SKM-1 treated with dmso at 0.1 percent for 144 hours (cell line): ENCODE results near the gene TGFBI.

Source experiments
- DNase-seq: peaks from one replicate; lab custom pipeline; 2025; ENCODE audit not compliant: unreplicated experiment; lab: John Stamatoyannopoulos, UW

Gene TGFBI

GRCh38 chr5:136028782-136029742, at the start of gene TGFBI:
TSS of gene TGFBI (plus strand) at chr5:136028988. CDS start at chr5:136029056, 68 bp downstream.
- DNase-seq = no peak

DNA sequence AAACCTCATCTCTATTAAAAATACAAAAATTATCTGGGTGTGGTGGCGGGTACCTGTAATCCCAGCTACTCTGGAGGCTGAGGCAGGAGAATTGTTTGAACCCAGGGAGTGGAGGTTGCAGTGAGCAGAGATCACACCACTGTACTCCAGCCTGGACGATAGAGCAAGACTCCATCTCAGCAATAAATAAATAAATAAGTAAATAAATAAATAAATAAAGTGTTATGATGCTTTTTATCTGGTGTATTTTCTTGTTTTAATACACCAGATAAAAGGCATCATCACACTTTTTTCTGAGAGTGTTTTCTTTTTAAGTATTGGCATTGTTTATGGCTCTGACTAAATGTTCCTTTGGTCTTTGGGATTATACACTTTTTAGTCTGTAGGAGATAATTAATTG, 49.8 kb upstream of the TGFBI start:
- no peak for DNase-seq

DNA sequence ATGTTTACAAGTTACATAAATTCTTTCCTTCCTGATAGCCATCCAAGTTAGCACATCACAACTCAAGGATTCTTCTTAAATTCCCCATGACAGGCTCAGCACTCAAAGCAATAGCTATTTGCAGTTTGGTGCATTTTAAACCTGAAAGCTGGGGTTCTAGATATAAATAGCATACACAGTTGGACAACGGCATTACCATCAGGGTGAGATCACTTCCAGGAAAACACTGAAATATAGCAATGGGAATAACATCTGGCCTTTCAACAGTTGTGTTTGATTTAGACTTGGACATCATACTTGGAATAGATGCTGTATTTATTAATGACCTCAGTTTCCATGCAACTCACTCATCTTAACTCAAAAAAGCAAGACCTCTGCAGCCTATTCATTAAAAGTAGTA, 49.3 kb upstream of the TGFBI start:
- DNase-seq = no peak

- DNase-seq = no peak
These were observed 48.2 kb upstream of the TGFBI start for GRCh38 chr5:135980620-135981019.

DNA sequence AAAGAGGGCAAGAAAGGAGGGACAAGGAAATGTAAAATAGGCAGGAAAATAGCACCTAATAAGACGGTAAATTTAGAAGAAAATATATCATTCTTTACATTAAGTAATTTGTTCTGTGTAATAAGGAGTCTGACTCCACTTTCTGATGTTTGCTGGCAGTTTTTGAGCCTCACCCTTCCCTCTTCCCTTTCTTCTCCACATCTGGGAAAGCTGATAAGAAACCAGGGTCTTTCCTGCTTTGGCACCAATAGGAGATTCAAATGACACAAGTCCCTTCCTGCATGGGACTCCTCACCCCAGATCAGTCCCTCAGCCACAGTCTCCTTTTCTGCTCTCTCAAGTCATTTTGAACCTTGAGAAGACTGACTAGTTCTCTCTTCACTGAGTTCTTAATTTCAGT, 42.8 kb upstream of the TGFBI start:
- DNase-seq = no peak

GRCh38 chr5:135986401-135986800, 42.4 kb upstream of the TGFBI start:
- no peak for DNase-seq

DNA sequence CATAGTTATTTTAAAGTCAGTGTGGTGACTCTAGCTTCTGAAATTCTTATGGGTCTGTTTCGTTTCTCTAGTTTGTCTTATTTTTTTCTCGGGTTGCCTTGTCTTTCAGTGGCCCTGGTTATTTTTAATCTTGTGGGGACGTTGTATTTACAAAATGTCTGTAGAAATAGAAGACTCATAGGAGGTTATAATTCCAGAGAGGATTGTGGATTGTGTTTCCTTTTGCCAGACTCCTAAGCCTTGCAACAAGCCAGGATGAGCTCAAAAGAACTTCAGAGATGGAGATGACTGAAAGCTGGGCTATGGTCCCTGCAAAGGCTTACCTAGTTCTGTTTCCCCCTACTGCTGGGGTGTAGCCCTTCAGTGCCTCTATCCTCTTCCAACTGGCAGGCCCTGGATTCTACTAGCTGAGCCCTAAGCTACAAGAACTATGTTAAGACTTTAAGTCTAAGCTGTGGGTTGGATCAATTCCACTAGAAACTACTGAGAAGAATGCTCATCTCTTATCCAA, 41.8 kb upstream of the TGFBI start:
- no peak for DNase-seq

GRCh38 chr5:135988546-135988945, 40.2 kb upstream of the TGFBI start:
- DNase-seq = no peak

GRCh38 chr5:135989686-135990085, 39.1 kb upstream of the TGFBI start:
- DNase-seq = no peak

DNA sequence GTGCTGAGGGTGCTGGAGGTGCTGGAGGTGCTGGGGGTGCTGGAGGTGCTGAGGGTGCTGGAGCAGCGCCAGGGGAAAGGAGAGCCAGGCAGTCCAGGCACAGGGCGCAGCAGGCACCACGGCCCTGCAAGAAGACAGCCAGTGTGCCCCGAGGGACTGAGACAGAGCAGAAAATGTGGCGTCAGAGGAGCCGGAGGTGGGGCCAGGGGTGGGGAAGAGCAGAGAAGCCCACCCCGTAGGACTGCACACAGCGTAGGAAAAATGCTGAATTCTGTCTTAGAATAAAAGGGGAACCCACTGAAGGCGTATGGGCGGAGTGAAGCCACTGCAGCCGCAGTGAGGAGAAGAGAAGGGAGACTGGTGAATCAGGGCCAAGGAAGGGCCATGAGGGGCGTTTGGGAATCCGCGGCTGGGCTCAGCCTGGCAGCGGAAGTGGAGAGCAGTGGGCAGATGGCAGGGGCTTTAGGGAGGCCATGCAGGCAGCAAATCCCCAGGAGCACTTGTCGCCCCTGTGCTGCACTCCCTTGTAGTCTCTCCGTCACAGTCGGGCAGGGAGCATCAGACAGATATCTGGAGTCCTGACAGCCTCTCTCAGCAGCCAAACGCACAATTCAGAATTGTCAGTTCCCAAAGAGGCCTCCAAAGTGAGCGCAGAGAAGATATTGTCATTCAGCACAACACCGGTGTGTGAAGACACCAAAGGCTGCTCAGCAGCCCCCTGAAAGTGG, 38.1 kb upstream of the TGFBI start:
- no peak for DNase-seq

- DNase-seq = no peak
These were observed 37.4 kb upstream of the TGFBI start for GRCh38 chr5:135991429-135991828.

DNA sequence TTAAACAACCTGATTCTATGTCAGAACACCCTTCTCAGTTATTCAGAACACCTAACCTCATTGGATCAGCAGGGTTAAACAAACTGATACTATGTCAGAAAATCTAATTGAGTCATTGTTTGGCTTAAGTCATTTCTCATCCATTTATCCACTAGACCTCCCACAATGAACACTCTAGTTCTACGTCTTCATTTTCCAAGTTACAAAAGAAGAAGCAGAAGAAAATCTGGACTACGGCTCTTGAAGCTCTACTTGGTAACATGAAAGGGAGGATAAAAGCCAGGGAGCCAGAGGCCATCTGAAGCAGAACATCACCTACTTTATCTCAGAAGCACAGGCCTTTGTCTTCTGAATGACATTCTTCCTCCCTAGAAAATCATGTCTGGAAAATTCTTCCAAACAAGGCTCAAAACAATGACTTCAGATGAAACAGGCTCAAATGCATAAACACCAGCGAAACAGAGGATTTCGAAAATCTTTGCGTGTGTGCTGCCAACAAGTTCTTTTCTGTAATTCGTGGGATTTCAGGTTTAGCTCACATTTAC, 35.4 kb upstream of the TGFBI start:
- DNase-seq = no peak

DNA sequence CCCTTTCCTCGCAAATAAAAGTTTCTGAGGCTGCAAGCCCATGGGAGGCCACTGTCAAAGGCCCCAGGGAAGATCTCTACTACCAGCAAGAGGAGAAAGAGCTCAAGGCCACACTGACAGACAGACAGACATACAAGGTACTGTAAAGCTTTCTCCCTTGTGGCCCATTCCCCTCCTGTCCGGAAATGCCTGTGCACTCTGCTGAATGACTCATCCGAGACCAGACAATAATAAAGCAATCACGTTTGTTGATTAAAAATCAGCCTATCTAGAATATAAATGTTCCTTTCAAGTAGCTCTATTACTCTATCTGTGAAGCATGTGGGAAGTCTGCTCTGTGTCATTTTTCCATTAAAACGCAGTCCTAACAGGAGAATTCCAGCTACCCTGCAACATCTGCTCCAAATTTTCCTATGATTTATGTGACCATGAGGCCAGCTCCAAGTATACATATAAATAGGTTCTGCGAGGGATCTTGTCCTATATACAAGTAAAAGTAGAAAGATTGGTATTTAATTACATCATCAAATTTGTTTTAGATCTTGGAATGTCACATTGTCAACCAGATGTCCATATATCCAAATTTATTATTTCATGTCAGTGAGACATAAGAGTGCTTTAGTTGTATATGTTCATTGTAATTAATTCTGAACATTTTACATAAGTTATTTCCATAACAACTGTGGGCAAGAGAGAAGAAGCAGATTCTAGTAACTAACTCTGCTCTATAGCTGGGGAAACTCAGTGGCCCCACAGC, 34.7 kb upstream of the TGFBI start:
- no peak for DNase-seq

GRCh38 chr5:135995976-135996375, 32.8 kb upstream of the TGFBI start:
- no peak for DNase-seq

DNA sequence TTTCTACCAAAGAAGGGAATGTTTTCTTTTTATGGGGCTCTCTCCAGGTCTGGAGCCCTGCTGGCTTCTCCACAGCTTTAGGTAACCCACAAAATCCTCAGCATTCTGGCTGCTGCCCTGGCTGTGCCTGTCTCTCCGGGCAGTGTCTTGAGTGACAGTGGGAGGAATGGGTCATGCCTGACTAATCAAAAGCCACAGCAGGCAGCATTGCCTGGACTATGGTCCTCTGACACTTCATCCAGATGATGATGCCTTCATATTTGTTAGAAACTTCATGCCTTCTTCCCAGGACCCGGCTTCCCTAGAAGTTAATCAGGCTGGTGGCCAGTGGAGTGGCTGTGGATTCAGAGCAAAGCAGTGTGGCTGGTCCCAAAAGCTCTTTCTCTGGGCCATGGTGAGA, 32.2 kb upstream of the TGFBI start:
- no peak for DNase-seq

- no peak for DNase-seq
These were observed 31.0 kb upstream of the TGFBI start for GRCh38 chr5:135997673-135998335.

- no peak for DNase-seq
These were observed 29.9 kb upstream of the TGFBI start for GRCh38 chr5:135998889-135999288.

DNA sequence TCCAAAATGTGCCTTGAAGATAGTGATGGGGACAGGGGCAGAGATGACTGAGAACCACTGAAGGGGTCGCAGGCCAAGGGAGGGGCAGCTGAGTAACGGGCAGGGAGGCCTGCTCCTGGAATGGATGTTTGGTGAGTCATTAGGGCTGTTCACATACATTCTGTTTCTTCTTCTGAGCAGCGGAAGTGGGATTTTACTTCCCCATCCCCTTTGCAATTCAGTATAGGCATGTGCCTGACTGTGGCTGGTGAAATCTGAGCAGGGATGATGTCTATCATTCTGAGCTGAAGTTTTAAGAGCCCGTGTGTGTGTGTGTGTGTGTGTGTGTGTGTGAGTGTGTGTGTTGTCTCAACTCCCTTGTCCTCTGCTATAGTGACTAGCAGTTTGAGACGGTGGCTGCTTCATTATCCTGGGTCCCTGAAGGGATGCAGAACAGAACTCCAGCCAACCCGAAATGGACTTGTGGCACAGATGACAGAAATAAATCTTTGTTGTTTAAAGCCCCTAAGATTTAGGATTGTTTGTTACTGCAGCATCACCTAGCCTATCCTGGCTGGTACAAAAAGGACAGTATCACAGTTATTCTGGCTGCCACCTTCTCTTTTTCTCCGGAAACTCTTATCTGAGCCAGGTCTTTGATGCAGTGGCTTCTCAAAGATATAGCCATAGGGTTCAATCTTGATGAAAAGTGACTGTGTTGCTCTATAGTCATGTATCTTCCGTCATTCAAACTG, 29.2 kb upstream of the TGFBI start:
- DNase-seq = peak; percentile 84

- no peak for DNase-seq
These were observed 28.6 kb upstream of the TGFBI start for GRCh38 chr5:136000147-136000546.

DNA sequence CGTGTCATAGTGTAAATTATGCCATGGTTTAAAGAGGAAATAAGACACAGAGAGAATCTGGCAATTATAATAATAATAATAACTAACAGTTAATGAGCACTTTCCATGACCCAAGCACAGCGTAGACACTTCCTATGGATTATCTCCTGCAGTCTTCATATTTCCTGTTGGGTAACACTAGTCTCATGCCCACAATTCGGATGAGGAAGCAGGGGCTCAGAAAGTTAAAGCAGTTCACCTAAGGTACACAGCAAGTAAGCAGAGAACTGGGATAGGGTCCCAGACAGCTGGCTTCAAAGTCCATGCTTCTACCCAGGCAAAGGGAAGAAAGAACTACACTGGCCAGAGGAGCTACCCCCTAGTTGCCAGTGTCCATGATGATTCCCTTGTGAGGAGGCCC, 27.9 kb upstream of the TGFBI start:
- DNase-seq = peak; percentile 81
